ENCODE data around the gene RAB8B.

- TF ChIP-seq CTCF (IDR thresholded peaks at IDR 0.05) = no peak
- TF ChIP-seq POLR2A (IDR thresholded peaks at IDR 0.05) = no peak
- TF ChIP-seq POLR2AphosphoS5 (IDR thresholded peaks at IDR 0.05) = no peak
- no peak for TF ChIP-seq EP300 (IDR thresholded peaks at IDR 0.05)
These were observed 69.3 kb downstream of the RAB8B start for GRCh38 chr15:63258658-63259057.

Measured in suprapubic skin (tissue), 4 donors.